PC-9 (cell line): ENCODE data around the gene SDCCAG8. TPM values are rescaled to one million over a fixed set of nuclear protein-coding genes. Genes with fewer than 3 reads are reported as not detected.

Source experiments
- BruUV-seq: library from RNA; stranded (reverse); fragments of 400-500 nt; replicated peaks from 2 replicates; lab custom pipeline; 2021; lab: Mats Ljungman, UMichigan
- CTCF ChIA-PET: fragments of 300-600 bp; sonication (Branson Sonifier 250); formaldehyde crosslinking; loops from one replicate; lab custom pipeline; 2022; ENCODE audit warnings: antibody characterized with exemption; lab: Charles Lee
- POLR2A ChIA-PET: fragments of 300-600 bp; sonication (Branson Sonifier 250); formaldehyde crosslinking; loops from one replicate; lab custom pipeline; 2022; ENCODE audit warnings: antibody characterized with exemption; ENCODE audit not compliant: unreplicated experiment; lab: Charles Lee
- DNase-seq, 2 experiments: peaks; one replicate each; pipeline versions ENCODE4 v3.0.0 to v3.0.0-alpha.2; 2015 to 2022; ENCODE audit warnings: mixed read lengths in 1 of 2
- H2AFZ ChIP-seq: fragments of 200-600 bp; sonication (generic); 2 replicates; pipeline ENCODE4 v1.8.1; 2017; ENCODE audit warnings: antibody characterized with exemption
- H3F3A ChIP-seq: fragments of 200-600 bp; sonication (generic); 2 replicates; pipeline ENCODE4 v1.8.1; 2017; ENCODE audit warnings: antibody characterized with exemption, mild to moderate bottlenecking, low read depth; ENCODE audit not compliant: insufficient read depth
- H3K27ac ChIP-seq: fragments of 200-600 bp; sonication (generic); 2 replicates; pipeline ENCODE4 v1.6.1; 2016; ENCODE audit warnings: mixed run types
- H3K27me3 ChIP-seq: fragments of 200-600 bp; sonication (generic); 2 replicates; pipeline ENCODE4 v1.6.1; 2016; ENCODE audit warnings: low read depth, mixed run types; ENCODE audit not compliant: insufficient read depth
- H3K36me3 ChIP-seq: fragments of 200-600 bp; sonication (generic); 2 replicates; pipeline ENCODE4 v1.6.1; 2016; ENCODE audit warnings: low read depth, mixed run types
- H3K4me1 ChIP-seq: fragments of 200-600 bp; sonication (generic); replicated peaks from 2 replicates; pipeline ENCODE4 v1.6.1; 2016; ENCODE audit warnings: mixed run types; ENCODE audit not compliant: insufficient read depth
- H3K4me2 ChIP-seq: fragments of 200-600 bp; sonication (generic); 2 replicates; pipeline ENCODE4 v1.6.1; 2017; ENCODE audit warnings: mixed run types
- H3K4me3 ChIP-seq: fragments of 200-600 bp; sonication (generic); 2 replicates; pipeline ENCODE4 v1.6.1; 2016; ENCODE audit warnings: mixed run types
- H3K79me2 ChIP-seq: fragments of 200-600 bp; sonication (generic); 2 replicates; pipeline ENCODE4 v1.6.1; 2017; ENCODE audit warnings: low read depth, mixed run types
- H3K9me2 ChIP-seq: fragments of 200-600 bp; sonication (generic); 2 replicates; pipeline ENCODE4 v1.8.1; 2017; ENCODE audit warnings: mild to moderate bottlenecking; ENCODE audit not compliant: insufficient read depth
- H3K9me3 ChIP-seq: fragments of 200-600 bp; sonication (generic); 2 replicates; pipeline ENCODE4 v1.8.1; 2016; ENCODE audit warnings: low read depth; ENCODE audit not compliant: insufficient read depth
- H4K20me1 ChIP-seq: fragments of 200-600 bp; sonication (generic); 2 replicates; pipeline ENCODE4 v1.8.1; 2017; ENCODE audit not compliant: insufficient read depth
- EZH2 ChIP-seq: fragments of 200-600 bp; sonication (generic); IDR thresholded peaks from 2 replicates; pipeline ENCODE4 v1.8.0; 2017; ENCODE audit warnings: antibody characterized with exemption, low read depth
- intact Hi-C: fragments of 100-400 bp; cut with micrococcal nuclease; formaldehyde crosslinking; loops from one replicate; pipeline ENCODE4 v1.10.0; 2022; ENCODE audit not compliant: unreplicated experiment
- total RNA-seq: library from RNA; stranded (reverse); gene quantifications from 2 replicates; pipeline ENCODE4 v1.2.3, GENCODE V29; 2021
- TF ChIP-seq, protein P1 (sequence below): fragments of 200-600 bp; sonication (generic); conservative IDR thresholded peaks from 2 replicates; pipeline ENCODE4 v1.6.1; 2017; ENCODE audit warnings: mixed run types, antibody characterized with exemption, mild to moderate bottlenecking, moderate library complexity

The SDCCAG8 gene
- total RNA-seq, 1 experiment from 2014 or later = 22.7 TPM

DNA sequence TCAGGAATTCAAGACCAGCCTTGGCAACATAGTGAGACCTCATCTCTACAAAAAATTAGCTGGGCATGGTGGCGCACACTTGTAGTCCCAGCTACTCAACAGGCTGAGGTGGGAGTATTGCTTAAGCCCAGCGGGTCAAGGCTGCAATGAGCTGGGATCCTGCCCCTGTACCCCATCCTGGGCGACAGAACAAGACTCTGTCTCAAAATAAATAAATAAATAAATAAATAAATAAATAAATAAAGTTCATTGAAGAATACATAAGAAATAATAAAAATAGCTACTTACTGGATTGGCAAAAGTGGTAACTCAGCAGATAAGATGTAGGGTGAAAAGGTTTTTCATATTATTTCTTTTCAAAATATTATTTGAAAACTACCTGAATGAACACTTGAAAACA is 6.6 kb upstream of the SDCCAG8 start:
- H3K27ac ChIP-seq = no peak overlapping the region
- ChIA-PET CTCF (no interaction called here), POLR2A (no interaction called here)
- no peak for TF ChIP-seq EZH2
- TF ChIP-seq, protein P1, sequence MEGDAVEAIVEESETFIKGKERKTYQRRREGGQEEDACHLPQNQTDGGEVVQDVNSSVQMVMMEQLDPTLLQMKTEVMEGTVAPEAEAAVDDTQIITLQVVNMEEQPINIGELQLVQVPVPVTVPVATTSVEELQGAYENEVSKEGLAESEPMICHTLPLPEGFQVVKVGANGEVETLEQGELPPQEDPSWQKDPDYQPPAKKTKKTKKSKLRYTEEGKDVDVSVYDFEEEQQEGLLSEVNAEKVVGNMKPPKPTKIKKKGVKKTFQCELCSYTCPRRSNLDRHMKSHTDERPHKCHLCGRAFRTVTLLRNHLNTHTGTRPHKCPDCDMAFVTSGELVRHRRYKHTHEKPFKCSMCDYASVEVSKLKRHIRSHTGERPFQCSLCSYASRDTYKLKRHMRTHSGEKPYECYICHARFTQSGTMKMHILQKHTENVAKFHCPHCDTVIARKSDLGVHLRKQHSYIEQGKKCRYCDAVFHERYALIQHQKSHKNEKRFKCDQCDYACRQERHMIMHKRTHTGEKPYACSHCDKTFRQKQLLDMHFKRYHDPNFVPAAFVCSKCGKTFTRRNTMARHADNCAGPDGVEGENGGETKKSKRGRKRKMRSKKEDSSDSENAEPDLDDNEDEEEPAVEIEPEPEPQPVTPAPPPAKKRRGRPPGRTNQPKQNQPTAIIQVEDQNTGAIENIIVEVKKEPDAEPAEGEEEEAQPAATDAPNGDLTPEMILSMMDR = no peak
- intact Hi-C loops = no loop called here
- no peaks in the 10 kb centered on the region for H3K9me3 ChIP-seq
- peaks cover 21% of the 10 kb centered on the region for H3K4me1 ChIP-seq
- H3F3A ChIP-seq = no peaks in the 10 kb centered on the region
- H3K36me3 ChIP-seq = no peaks in the 10 kb centered on the region
- DNase-seq = no peak
- no peaks in the 10 kb centered on the region for H3K27me3 ChIP-seq
- no peak overlapping the region for H3K4me2 ChIP-seq
- BruUV-seq = no TSS peak
- peaks cover 73% of the 10 kb centered on the region for H3K79me2 ChIP-seq
- H3K9me2 ChIP-seq = 0 out of 2 replicates have a peak, but pooled peaks cover 5% of the 10 kb centered on the region
- no peak overlapping the region for H2AFZ ChIP-seq
- no peak overlapping the region for H3K4me3 ChIP-seq
- peaks cover 3% of the 10 kb centered on the region; the same call in 1 of the 2 replicates for H4K20me1 ChIP-seq

DNA sequence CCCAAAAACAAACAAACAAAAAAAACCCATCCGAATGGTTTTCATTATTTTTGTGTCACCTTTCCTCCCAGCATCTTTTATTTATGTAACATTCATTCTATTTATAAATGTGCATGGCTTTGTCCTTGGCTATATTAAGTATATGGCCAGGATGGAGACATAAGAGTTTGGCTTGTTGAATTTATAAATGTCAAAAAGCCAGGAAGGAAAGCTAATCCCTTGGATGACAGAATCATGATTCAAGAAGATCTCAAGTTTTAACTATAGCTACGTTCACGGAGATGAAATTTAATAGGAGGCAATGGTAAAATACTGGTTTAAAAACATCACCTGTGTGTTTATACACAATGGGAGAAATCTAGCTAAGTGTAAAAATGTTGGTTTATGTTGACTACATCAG is 5.7 kb upstream of the SDCCAG8 start:
- ChIA-PET POLR2A (no interaction called here), CTCF (no interaction called here)
- no peak overlapping the region for H2AFZ ChIP-seq
- H3K4me2 ChIP-seq = no peak overlapping the region
- BruUV-seq = no TSS peak
- TF ChIP-seq, protein P1 = no peak
- no peak for TF ChIP-seq EZH2
- peaks cover 3% of the 10 kb centered on the region; the same call in 1 of the 2 replicates for H4K20me1 ChIP-seq
- H3K9me2 ChIP-seq = 0 out of 2 replicates have a peak, but pooled peaks cover 5% of the 10 kb centered on the region
- no peak overlapping the region for H3K27ac ChIP-seq
- H3K27me3 ChIP-seq = no peaks in the 10 kb centered on the region
- no peak overlapping the region for H3K4me3 ChIP-seq
- H3K4me1 ChIP-seq = peaks cover 21% of the 10 kb centered on the region
- intact Hi-C loops = loop anchor here (10.0 kb wide), 2 partner anchors 1205 to 1405 kb away; partner anchors contain the start of genes ADSS2 and DESI2
- DNase-seq = no peak
- H3K9me3 ChIP-seq = no peaks in the 10 kb centered on the region
- H3K79me2 ChIP-seq = peaks cover 66% of the 10 kb centered on the region
- H3K36me3 ChIP-seq = no peaks in the 10 kb centered on the region
- H3F3A ChIP-seq = no peaks in the 10 kb centered on the region

DNA sequence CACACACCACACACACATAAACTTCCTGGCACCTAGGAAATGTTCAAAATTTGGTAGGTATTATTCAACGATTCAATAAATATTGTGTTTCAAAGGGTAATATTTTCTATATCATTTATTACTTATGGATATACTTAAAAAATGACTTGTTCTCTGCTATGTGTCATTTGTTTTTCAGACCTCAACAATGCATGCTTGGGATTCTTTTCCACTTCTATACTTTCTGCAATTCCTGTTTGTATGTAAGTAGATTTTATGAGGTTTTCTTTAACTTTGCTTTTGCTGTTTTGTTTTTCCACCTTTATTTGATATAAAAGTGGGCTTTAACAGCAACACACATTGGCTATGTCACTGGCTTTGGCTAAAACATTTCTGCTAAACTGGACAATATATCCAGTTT is 4.3 kb upstream of the SDCCAG8 start:
- Histone ChIP-seq H3K9me2 (0 out of 2 replicates have a peak, but pooled peaks cover 5% of the 10 kb centered on the region), H3K36me3 (no peaks in the 10 kb centered on the region), H3K27me3 (no peaks in the 10 kb centered on the region), H2AFZ (no peak overlapping the region), H3K4me2 (peak overlapping the region; percentile 100), H3K4me1 (peaks cover 21% of the 10 kb centered on the region), H3K9me3 (no peaks in the 10 kb centered on the region), H3K27ac (no peak overlapping the region), H3K79me2 (peaks cover 61% of the 10 kb centered on the region), H3F3A (no peaks in the 10 kb centered on the region), H3K4me3 (no peak overlapping the region), H4K20me1 (peaks cover 3% of the 10 kb centered on the region; the same call in 1 of the 2 replicates)
- intact Hi-C loops = loop anchor here (10.0 kb wide), 2 partner anchors 1203 to 1403 kb away; partner anchors contain the start of genes ADSS2 and DESI2
- TF ChIP-seq, protein P1 = no peak
- TF ChIP-seq EZH2 = no peak
- ChIA-PET CTCF (no interaction called here), POLR2A (no interaction called here)
- no TSS peak for BruUV-seq
- no peak for DNase-seq
